Islet precursor cell (in vitro differentiated cells): ENCODE results near the gene PCDH19.

Experiments used
- DNase-seq: peaks from one replicate; pipeline ENCODE4 v3.0.0-alpha.2; 2018

Gene PCDH19

GRCh38 chrX:100405424-100405823 is 4.6 kb downstream of the PCDH19 start:
- no peak for DNase-seq

GRCh38 chrX:100404851-100405250 is 5.2 kb downstream of the PCDH19 start:
- DNase-seq, result no peak

- DNase-seq, result no peak
Measured at GRCh38 chrX:100395781-100396180, 14.3 kb downstream of the PCDH19 start.

- no peak for DNase-seq
Measured at GRCh38 chrX:100381619-100382018, 28.5 kb downstream of the PCDH19 start.

- no peak for DNase-seq
Measured at GRCh38 chrX:100379388-100379986, 30.6 kb downstream of the PCDH19 start.

GRCh38 chrX:100377826-100378225 is 32.2 kb downstream of the PCDH19 start:
- DNase-seq, result no peak

GRCh38 chrX:100376576-100376975 is 33.5 kb downstream of the PCDH19 start:
- no peak for DNase-seq

- no peak for DNase-seq
Measured at GRCh38 chrX:100373673-100374072, 36.4 kb downstream of the PCDH19 start.

GRCh38 chrX:100368167-100368566 is 41.9 kb downstream of the PCDH19 start:
- DNase-seq, result peak; percentile 59

GRCh38 chrX:100363896-100364295 is 46.2 kb downstream of the PCDH19 start:
- DNase-seq, result no peak

GRCh38 chrX:100358766-100359165 is 51.3 kb downstream of the PCDH19 start:
- no peak for DNase-seq

GRCh38 chrX:100356351-100356896 is 53.6 kb downstream of the PCDH19 start:
- DNase-seq, result no peak

GRCh38 chrX:100355680-100356079 is 54.4 kb downstream of the PCDH19 start:
- DNase-seq, result no peak

- DNase-seq, result no peak
Measured at GRCh38 chrX:100353326-100353725, 56.7 kb downstream of the PCDH19 start.

GRCh38 chrX:100350704-100351489 is 59.2 kb downstream of the PCDH19 start:
- no peak for DNase-seq

GRCh38 chrX:100349391-100349790 is 60.7 kb downstream of the PCDH19 start:
- DNase-seq, result no peak

GRCh38 chrX:100341142-100341510 is 68.9 kb downstream of the PCDH19 start:
- no peak for DNase-seq

GRCh38 chrX:100340491-100341141 is 69.5 kb downstream of the PCDH19 start:
- DNase-seq, result no peak

GRCh38 chrX:100328351-100328750 is 81.7 kb downstream of the PCDH19 start:
- peak; percentile 59 for DNase-seq

- DNase-seq, result no peak
Measured at GRCh38 chrX:100319716-100320115, 90.4 kb downstream of the PCDH19 start.

- no peak for DNase-seq
Measured at GRCh38 chrX:100316987-100317386, 93.1 kb downstream of the PCDH19 start.

GRCh38 chrX:100315566-100315965 is 94.5 kb downstream of the PCDH19 start:
- DNase-seq, result no peak

- DNase-seq, result no peak
Measured at GRCh38 chrX:100299559-100299958, 110.5 kb downstream of the PCDH19 start.

GRCh38 chrX:100297728-100298127 is 112.3 kb downstream of the PCDH19 start:
- no peak for DNase-seq
